Glomerular visceral epithelial cell (primary cell): ENCODE data around the gene ALDH3A1.

Experiments
- DNase-seq: peaks from one replicate; pipeline ENCODE4 v3.0.0-alpha.2; 2016; ENCODE audit errors: extremely low spot score

Gene ALDH3A1

GRCh38 chr17:19719355-19720209, 28.5 kb downstream of the ALDH3A1 start:
- peak; percentile 36 for DNase-seq

- peak; percentile 47 for DNase-seq
Observed at GRCh38 chr17:19718613-19719354, 29.3 kb downstream of the ALDH3A1 start.

- no peak for DNase-seq
Observed at GRCh38 chr17:19718041-19718612, 30.0 kb downstream of the ALDH3A1 start.

GRCh38 chr17:19717411-19717908, 30.6 kb downstream of the ALDH3A1 start:
- no peak for DNase-seq

- DNase-seq = no peak
Observed at GRCh38 chr17:19717031-19717360, 31.1 kb downstream of the ALDH3A1 start.

- DNase-seq = peak; percentile 57
Observed at GRCh38 chr17:19716108-19717030, 31.7 kb downstream of the ALDH3A1 start, which contains the start of gene SLC47A2. Gene SLC47A2 (minus strand): TSS chr17:19716584. CDS start chr17:19716555, 29 bp downstream.

- DNase-seq = no peak
Observed at GRCh38 chr17:19714542-19715411, 33.3 kb downstream of the ALDH3A1 start.

GRCh38 chr17:19713901-19714361, 34.2 kb downstream of the ALDH3A1 start:
- DNase-seq = no peak

- no peak for DNase-seq
Observed at GRCh38 chr17:19713462-19713861, 34.6 kb downstream of the ALDH3A1 start.

GRCh38 chr17:19712436-19713004, 35.6 kb downstream of the ALDH3A1 start:
- DNase-seq = no peak

- DNase-seq = no peak
Observed at GRCh38 chr17:19709841-19710240, 38.3 kb downstream of the ALDH3A1 start.

- no peak for DNase-seq
Observed at GRCh38 chr17:19708431-19709175, 39.5 kb downstream of the ALDH3A1 start.

GRCh38 chr17:19707728-19708221, 40.3 kb downstream of the ALDH3A1 start:
- no peak for DNase-seq

- no peak for DNase-seq
Observed at GRCh38 chr17:19706791-19707727, 41.0 kb downstream of the ALDH3A1 start.

- no peak for DNase-seq
Observed at GRCh38 chr17:19705771-19706770, 42.0 kb downstream of the ALDH3A1 start.

- DNase-seq = no peak
Observed at GRCh38 chr17:19705201-19705600, 42.9 kb downstream of the ALDH3A1 start.
